Neural cell (in vitro differentiated cells): ENCODE results near the gene FCN2. TPM values are rescaled to one million over a fixed set of nuclear protein-coding genes. Genes with fewer than 3 reads are reported as not detected.

Source experiments
- H2AFZ ChIP-seq: fragments of 200-600, 300-800 bp; sonication (generic), shearing (Covaris generic); 2 replicates; pipeline ENCODE4 v1.6.0; 2014; ENCODE audit warnings: low read depth, mild to moderate bottlenecking, antibody characterized with exemption, low read length, moderate library complexity
- H3F3A ChIP-seq: fragments of 200-600 bp; shearing (Covaris generic); 2 replicates; pipeline ENCODE4 v1.6.1; 2016; ENCODE audit warnings: mild to moderate bottlenecking, moderate library complexity, mixed read lengths, antibody characterized with exemption, low read length; ENCODE audit not compliant: insufficient read depth, poor library complexity, severe bottlenecking
- H3K27ac ChIP-seq: fragments of 200-600, 300-800 bp; sonication (generic), shearing (Covaris generic); 2 replicates; pipeline ENCODE4 v1.5.1; 2014; ENCODE audit warnings: mild to moderate bottlenecking, low read length, moderate library complexity
- H3K27me3 ChIP-seq: fragments of 300-800, 200-600 bp; sonication (generic), shearing (Covaris generic); 2 replicates; pipeline ENCODE4 v1.6.0; 2014; ENCODE audit warnings: mild to moderate bottlenecking, low read depth, low read length, moderate library complexity; ENCODE audit not compliant: insufficient read depth
- H3K36me3 ChIP-seq: fragments of 300-800, 200-600 bp; sonication (generic), shearing (Covaris generic); 2 replicates; pipeline ENCODE4 v1.5.1; 2014; ENCODE audit warnings: mild to moderate bottlenecking, antibody characterized with exemption, low read length, moderate library complexity; ENCODE audit not compliant: insufficient read depth
- H3K4me2 ChIP-seq: fragments of 300-800, 200-600 bp; sonication (generic), shearing (Covaris generic); 2 replicates; pipeline ENCODE4 v1.6.0; 2014; ENCODE audit warnings: mild to moderate bottlenecking, low read length
- H3K4me3 ChIP-seq: fragments of 300-800, 200-600 bp; sonication (generic), shearing (Covaris generic); 2 replicates; pipeline ENCODE4 v1.5.1; 2014; ENCODE audit warnings: mild to moderate bottlenecking, low read length, moderate library complexity
- H3K79me2 ChIP-seq: fragments of 200-600 bp; shearing (Covaris generic); replicated peaks from 2 replicates; pipeline ENCODE4 v1.6.0; 2014; ENCODE audit warnings: mild to moderate bottlenecking, low read length, moderate library complexity; ENCODE audit not compliant: insufficient read depth
- H3K9ac ChIP-seq: fragments of 300-800, 200-600 bp; sonication (generic), shearing (Covaris generic); 2 replicates; pipeline ENCODE4 v1.6.1; 2016; ENCODE audit warnings: mild to moderate bottlenecking, low read length, mixed read lengths
- H3K9me2 ChIP-seq: fragments of 200-600 bp; shearing (Covaris generic); 2 replicates; pipeline ENCODE4 v1.6.1; 2016; ENCODE audit warnings: mild to moderate bottlenecking, low read length, mixed read lengths; ENCODE audit not compliant: insufficient read depth
- H3K9me3 ChIP-seq: fragments of 200-600, 300-800 bp; sonication (generic), shearing (Covaris generic); 2 replicates; pipeline ENCODE4 v1.6.1; 2016; ENCODE audit warnings: mild to moderate bottlenecking, mixed run types, low read length, moderate library complexity, mixed read lengths
- H4K20me1 ChIP-seq: fragments of 200-600 bp; shearing (Covaris generic); 2 replicates; pipeline ENCODE4 v1.6.1; 2016; ENCODE audit warnings: mild to moderate bottlenecking, mixed run types; ENCODE audit not compliant: insufficient read depth
- EP300 ChIP-seq: fragments of 450-650 bp; conservative IDR thresholded peaks from 2 replicates; pipeline ENCODE4 v1.6.1; 2014; ENCODE audit warnings: antibody characterized with exemption, mild to moderate bottlenecking, moderate library complexity; ENCODE audit not compliant: poor library complexity, severe bottlenecking
- EZH2 ChIP-seq: fragments of 200-600, 300-800 bp; shearing (Covaris generic), sonication (generic); IDR thresholded peaks from 2 replicates; pipeline ENCODE4 v1.6.1; 2014; ENCODE audit warnings: antibody characterized with exemption, low read length, borderline replicate concordance, mild to moderate bottlenecking; ENCODE audit not compliant: insufficient read depth, poor library complexity, severe bottlenecking
- MXI1 ChIP-seq: fragments of 450-650 bp; conservative IDR thresholded peaks from 2 replicates; pipeline ENCODE4 v1.6.1; 2014; ENCODE audit warnings: antibody characterized with exemption, mild to moderate bottlenecking; ENCODE audit not compliant: poor library complexity, severe bottlenecking
- POLR2AphosphoS5 ChIP-seq: IDR thresholded peaks from 2 replicates; pipeline ENCODE4 v1.6.1; 2012
- RAD21 ChIP-seq: fragments of 450-650 bp; conservative IDR thresholded peaks from 2 replicates; pipeline ENCODE4 v1.6.1; 2014; ENCODE audit warnings: antibody characterized with exemption, mild to moderate bottlenecking, moderate library complexity
- SMC3 ChIP-seq: fragments of 450-650 bp; conservative IDR thresholded peaks from 2 replicates; pipeline ENCODE4 v1.6.1; 2014; ENCODE audit warnings: antibody characterized with exemption, mild to moderate bottlenecking, moderate library complexity; ENCODE audit not compliant: poor library complexity
- TAF1 ChIP-seq: IDR thresholded peaks from 2 replicates; pipeline ENCODE4 v1.6.1; 2012; ENCODE audit warnings: low read depth
- polyA plus RNA-seq: library from polyadenylated mRNA; depleted of rRNA; stranded (reverse); fragments of >200 nt; gene quantifications from 2 replicates; pipeline ENCODE4 v1.2.3, GENCODE V29; 2014
- TF ChIP-seq, protein P1 (sequence below): IDR thresholded peaks from 2 replicates; pipeline ENCODE4 v1.6.1; 2012; ENCODE audit warnings: borderline replicate concordance
- TF ChIP-seq, protein P2 (sequence below): fragments of 450-650 bp; IDR thresholded peaks from 2 replicates; pipeline ENCODE4 v1.5.1; 2014; ENCODE audit warnings: antibody characterized with exemption, mild to moderate bottlenecking, moderate library complexity; ENCODE audit not compliant: poor library complexity, severe bottlenecking

Gene FCN2
- polyA plus RNA-seq, 1 donor from 2014 or later: not detected

DNA sequence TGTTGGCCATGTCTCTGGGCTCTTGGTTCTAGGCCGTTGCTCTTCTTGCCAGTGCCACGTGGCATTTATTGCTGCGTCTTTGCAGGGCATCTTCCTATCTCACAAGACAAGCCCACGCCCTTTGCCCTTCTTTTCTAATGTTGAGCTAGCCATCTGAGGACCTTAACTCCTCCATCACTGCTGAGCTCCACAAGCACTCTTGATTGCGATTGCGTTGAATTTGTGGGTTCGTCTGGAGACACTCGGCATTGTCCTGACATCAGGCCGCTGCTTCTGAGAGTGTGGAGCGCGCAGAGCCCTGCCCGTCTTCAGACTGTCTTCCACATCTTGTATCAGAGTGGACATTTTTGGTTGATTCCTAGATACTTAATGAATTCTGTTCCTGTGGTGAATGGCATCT is 51.6 kb downstream of the FCN2 start:
- H3F3A ChIP-seq: no peaks in the 10 kb centered on the region
- TF ChIP-seq, protein P1, sequence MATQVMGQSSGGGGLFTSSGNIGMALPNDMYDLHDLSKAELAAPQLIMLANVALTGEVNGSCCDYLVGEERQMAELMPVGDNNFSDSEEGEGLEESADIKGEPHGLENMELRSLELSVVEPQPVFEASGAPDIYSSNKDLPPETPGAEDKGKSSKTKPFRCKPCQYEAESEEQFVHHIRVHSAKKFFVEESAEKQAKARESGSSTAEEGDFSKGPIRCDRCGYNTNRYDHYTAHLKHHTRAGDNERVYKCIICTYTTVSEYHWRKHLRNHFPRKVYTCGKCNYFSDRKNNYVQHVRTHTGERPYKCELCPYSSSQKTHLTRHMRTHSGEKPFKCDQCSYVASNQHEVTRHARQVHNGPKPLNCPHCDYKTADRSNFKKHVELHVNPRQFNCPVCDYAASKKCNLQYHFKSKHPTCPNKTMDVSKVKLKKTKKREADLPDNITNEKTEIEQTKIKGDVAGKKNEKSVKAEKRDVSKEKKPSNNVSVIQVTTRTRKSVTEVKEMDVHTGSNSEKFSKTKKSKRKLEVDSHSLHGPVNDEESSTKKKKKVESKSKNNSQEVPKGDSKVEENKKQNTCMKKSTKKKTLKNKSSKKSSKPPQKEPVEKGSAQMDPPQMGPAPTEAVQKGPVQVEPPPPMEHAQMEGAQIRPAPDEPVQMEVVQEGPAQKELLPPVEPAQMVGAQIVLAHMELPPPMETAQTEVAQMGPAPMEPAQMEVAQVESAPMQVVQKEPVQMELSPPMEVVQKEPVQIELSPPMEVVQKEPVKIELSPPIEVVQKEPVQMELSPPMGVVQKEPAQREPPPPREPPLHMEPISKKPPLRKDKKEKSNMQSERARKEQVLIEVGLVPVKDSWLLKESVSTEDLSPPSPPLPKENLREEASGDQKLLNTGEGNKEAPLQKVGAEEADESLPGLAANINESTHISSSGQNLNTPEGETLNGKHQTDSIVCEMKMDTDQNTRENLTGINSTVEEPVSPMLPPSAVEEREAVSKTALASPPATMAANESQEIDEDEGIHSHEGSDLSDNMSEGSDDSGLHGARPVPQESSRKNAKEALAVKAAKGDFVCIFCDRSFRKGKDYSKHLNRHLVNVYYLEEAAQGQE: no peak
- TF ChIP-seq RAD21 (no peak), SMC3 (no peak), EZH2 (no peak), MXI1 (no peak), EP300 (no peak), TAF1 (no peak), POLR2AphosphoS5 (no peak)
- TF ChIP-seq, protein P2, sequence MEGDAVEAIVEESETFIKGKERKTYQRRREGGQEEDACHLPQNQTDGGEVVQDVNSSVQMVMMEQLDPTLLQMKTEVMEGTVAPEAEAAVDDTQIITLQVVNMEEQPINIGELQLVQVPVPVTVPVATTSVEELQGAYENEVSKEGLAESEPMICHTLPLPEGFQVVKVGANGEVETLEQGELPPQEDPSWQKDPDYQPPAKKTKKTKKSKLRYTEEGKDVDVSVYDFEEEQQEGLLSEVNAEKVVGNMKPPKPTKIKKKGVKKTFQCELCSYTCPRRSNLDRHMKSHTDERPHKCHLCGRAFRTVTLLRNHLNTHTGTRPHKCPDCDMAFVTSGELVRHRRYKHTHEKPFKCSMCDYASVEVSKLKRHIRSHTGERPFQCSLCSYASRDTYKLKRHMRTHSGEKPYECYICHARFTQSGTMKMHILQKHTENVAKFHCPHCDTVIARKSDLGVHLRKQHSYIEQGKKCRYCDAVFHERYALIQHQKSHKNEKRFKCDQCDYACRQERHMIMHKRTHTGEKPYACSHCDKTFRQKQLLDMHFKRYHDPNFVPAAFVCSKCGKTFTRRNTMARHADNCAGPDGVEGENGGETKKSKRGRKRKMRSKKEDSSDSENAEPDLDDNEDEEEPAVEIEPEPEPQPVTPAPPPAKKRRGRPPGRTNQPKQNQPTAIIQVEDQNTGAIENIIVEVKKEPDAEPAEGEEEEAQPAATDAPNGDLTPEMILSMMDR: no peak
- no peak overlapping the region for H3K9ac ChIP-seq
- H3K27me3 ChIP-seq: no peaks in the 10 kb centered on the region
- no peaks in the 10 kb centered on the region for H4K20me1 ChIP-seq
- no peaks in the 10 kb centered on the region for H3K36me3 ChIP-seq
- H3K79me2 ChIP-seq: no peaks in the 10 kb centered on the region
- no peak overlapping the region for H2AFZ ChIP-seq
- no peak overlapping the region for H3K27ac ChIP-seq
- H3K4me2 ChIP-seq: no peak overlapping the region
- no peaks in the 10 kb centered on the region for H3K9me2 ChIP-seq
- no peaks in the 10 kb centered on the region for H3K9me3 ChIP-seq
- no peak overlapping the region for H3K4me3 ChIP-seq

DNA sequence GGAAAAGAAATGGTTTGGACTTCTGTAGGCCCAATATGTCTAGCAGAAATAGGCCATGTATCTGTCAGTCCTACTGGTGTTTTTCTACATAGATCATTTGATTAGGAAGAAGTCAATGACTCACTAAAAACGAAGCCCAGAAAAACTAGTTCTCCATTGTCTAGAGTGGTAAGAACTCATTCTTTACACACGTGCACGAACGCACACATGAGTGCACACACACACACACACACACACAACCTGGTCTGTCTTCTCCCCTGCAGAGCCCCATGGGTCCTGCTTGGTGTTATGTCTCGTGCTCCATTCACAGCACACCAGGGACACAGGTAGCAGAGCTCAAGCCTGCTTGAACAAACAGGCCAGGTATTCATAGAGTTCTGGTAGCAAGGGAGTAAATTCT is 52.0 kb downstream of the FCN2 start:
- no peak overlapping the region for H3K27ac ChIP-seq
- H3K9me3 ChIP-seq: no peaks in the 10 kb centered on the region
- H2AFZ ChIP-seq: no peak overlapping the region
- H3K27me3 ChIP-seq: no peaks in the 10 kb centered on the region
- no peaks in the 10 kb centered on the region for H3K9me2 ChIP-seq
- H3K9ac ChIP-seq: no peak overlapping the region
- H3K4me2 ChIP-seq: no peak overlapping the region
- no peaks in the 10 kb centered on the region for H3F3A ChIP-seq
- no peak for TF ChIP-seq SMC3
- TF ChIP-seq, protein P2: no peak
- TF ChIP-seq POLR2AphosphoS5: no peak
- no peak for TF ChIP-seq MXI1
- TF ChIP-seq EZH2: no peak
- TF ChIP-seq, protein P1: no peak
- TF ChIP-seq RAD21: no peak
- no peak for TF ChIP-seq EP300
- TF ChIP-seq TAF1: no peak
- no peak overlapping the region for H3K4me3 ChIP-seq
- no peaks in the 10 kb centered on the region for H3K36me3 ChIP-seq
- no peaks in the 10 kb centered on the region for H3K79me2 ChIP-seq
- H4K20me1 ChIP-seq: no peaks in the 10 kb centered on the region
